H54 (cell line): Measurements from ENCODE around the gene ANKFN1.

Source experiments
- DNase-seq: peaks from one replicate; pipeline ENCODE4 v3.0.0; 2011; ENCODE audit warnings: low spot score, mixed read lengths; ENCODE audit not compliant: insufficient read length
- FAIRE-seq: peaks from 3 replicates; lab custom pipeline; 2011; peaks lifted over from hg19 to GRCh38; lab: Jason Lieb, UNC
- POLR2A ChIP-seq: IDR thresholded peaks from 2 replicates; pipeline ENCODE4 v1.6.1; 2011; ENCODE audit warnings: low read depth, mild to moderate bottlenecking, low read length

The ANKFN1 gene

DNA sequence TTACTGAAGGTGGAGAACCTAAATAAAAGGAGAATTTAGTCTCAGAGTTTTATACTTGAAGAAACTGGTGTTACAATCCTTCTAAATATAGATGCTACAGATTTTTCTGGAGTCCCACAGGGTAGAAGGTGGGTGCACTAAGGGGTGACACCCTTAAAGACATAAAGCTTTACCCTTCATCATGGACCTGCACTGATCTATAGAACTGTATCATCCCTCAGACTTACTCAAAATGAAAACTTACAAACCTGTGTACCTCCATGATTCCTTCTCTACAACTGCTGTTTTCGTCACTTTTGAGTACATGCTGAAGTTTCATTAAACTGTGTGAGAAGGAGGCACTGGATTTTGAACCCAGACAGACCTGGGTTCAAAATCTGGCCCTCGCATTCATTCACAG, 270.7 kb downstream of the ANKFN1 start:
- no peak for FAIRE-seq
- TF ChIP-seq POLR2A = no peak
- DNase-seq = no peak

DNA sequence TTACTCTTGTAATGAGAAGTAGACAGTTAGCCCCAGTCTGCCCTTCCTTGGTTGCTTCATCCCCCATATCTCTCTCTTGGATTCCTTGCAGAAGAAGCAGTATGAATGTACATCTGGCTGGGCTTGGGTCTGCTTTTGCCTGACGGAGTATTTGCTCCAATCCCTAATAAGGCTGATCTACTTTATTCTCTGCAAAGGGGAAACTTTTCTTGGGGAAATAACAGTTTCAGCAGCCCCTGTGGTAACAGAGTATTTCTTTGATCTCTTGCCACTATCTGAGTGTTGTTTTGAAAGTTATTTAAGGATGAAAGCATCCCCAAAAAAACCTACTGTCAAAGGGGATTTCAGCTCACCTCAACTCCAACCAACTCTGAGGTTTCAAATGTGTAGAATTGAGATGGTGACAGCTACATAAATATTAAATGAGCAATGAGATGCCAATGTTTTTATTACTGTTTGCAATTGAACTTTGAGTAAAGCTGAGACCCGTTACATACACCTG, 271.3 kb downstream of the ANKFN1 start:
- TF ChIP-seq POLR2A = no peak

DNA sequence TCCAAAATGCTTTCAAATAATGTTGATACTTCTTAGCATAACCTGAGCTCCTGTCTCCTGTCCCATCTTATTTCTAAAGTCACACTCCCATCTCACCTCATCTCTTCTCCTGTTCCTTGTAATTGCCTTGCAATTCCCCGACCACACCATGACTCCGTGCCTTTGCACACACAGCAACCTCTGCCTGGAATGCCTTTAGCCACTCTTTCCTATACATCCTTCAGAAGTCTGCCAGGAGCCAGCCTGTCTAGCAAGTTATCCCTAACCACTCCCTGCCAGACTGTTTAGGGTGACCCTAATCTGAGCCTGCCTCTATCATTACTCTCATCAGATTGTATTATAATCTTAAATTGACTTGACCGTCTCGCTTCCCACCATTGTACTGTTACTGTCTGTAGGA, 272.2 kb downstream of the ANKFN1 start:
- DNase-seq = no peak
- no peak for TF ChIP-seq POLR2A
- FAIRE-seq = no peak

More for the DNA sequence above, 271.3 kb downstream of the ANKFN1 start:
- DNase-seq = no peak
- no peak for FAIRE-seq

DNA sequence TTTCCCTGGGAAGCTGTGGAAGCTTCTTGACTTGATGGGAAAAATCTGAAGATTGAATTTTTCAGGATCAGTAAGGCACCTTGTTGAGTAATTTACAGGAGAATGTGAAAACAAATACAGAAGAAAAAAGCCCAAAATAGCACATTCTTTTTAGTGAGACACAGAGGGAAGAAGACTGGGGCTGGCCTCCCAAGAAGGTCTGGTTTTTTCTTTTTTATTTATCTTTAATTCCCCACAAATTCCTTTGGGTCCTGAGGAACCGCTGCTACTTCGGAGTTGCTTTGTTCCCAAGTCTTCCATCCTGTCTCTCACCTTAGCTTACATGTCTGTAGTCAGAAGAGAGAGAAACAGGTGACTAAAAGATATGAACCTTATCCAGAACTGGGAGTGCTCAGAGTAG, 273.6 kb downstream of the ANKFN1 start:
- FAIRE-seq (no peak), DNase-seq (no peak)
- no peak for TF ChIP-seq POLR2A

- TF ChIP-seq POLR2A = no peak
- DNase-seq = no peak
- no peak for FAIRE-seq
Observed at GRCh38 chr17:56431736-56432135, 278.5 kb downstream of the ANKFN1 start.

GRCh38 chr17:56432443-56432842, 279.2 kb downstream of the ANKFN1 start:
- no peak for TF ChIP-seq POLR2A
- no peak for FAIRE-seq

DNA sequence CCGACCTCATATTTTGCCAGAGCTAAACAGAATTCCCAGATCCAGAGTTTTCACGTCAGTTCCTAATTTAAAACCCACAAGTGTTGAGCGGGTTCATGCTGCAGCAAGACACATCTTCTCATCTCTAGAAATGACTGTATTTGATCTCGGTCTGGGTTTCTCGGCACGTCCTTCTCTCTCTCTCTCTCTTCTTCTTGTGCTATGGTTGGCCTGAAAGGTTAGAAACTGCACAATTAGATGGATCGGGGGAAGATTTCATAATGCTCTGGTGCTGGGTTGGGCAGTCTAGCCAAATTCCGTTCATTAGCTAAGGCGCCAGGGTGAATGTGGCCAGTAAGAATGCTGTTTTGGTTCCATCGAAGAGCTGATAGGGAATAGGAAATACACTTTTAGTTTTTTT, 281.3 kb downstream of the ANKFN1 start:
- TF ChIP-seq POLR2A = no peak
- FAIRE-seq (no peak), DNase-seq (no peak)

More at GRCh38 chr17:56432443-56432842, 279.2 kb downstream of the ANKFN1 start:
- DNase-seq = no peak

GRCh38 chr17:56436142-56436541, 282.9 kb downstream of the ANKFN1 start:
- DNase-seq = no peak
- TF ChIP-seq POLR2A = no peak
- no peak for FAIRE-seq

- no peak for TF ChIP-seq POLR2A
- DNase-seq (no peak), FAIRE-seq (no peak)
Observed at GRCh38 chr17:56440419-56440818, 287.1 kb downstream of the ANKFN1 start.

GRCh38 chr17:56441308-56441707, 288.0 kb downstream of the ANKFN1 start:
- FAIRE-seq = no peak
- no peak for DNase-seq
- TF ChIP-seq POLR2A = no peak

GRCh38 chr17:56445692-56446411, 292.6 kb downstream of the ANKFN1 start:
- no peak for TF ChIP-seq POLR2A
- no peak for FAIRE-seq
- DNase-seq = no peak

- DNase-seq (no peak), FAIRE-seq (no peak)
- TF ChIP-seq POLR2A = no peak
Observed at GRCh38 chr17:56447171-56447570, 293.9 kb downstream of the ANKFN1 start.

- DNase-seq = no peak
- no peak for TF ChIP-seq POLR2A
- no peak for FAIRE-seq
Observed at GRCh38 chr17:56448371-56448770, 295.1 kb downstream of the ANKFN1 start.

GRCh38 chr17:56449176-56449575, 295.9 kb downstream of the ANKFN1 start:
- DNase-seq = no peak
- no peak for FAIRE-seq
- no peak for TF ChIP-seq POLR2A

DNA sequence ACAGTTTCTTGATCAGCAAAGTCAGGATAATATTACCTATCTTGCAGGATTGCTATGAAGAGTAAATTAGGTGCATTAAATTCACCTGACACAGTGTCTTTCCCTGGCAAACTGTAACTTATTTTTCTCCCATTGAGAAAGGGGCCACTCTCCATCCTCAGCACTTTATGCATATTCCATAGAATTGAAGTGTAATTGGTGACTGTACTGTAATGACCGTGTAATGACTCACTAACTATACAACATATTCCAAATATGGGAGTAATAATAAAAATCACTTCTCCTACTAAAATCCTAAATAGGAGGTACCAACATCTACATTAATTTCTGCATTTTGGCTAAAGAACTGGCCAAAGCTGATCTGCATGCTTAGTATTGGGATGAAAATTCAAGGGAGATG, 298.4 kb downstream of the ANKFN1 start:
- DNase-seq = no peak
- no peak for TF ChIP-seq POLR2A
- no peak for FAIRE-seq
